Measurements from ENCODE around the gene ZNF140. TPM values are rescaled to one million over a fixed set of nuclear protein-coding genes. Genes with fewer than 3 reads are reported as not detected.
A peak's percentile ranks its signal among the peaks of the same experiment; 100 is the strongest.

ZNF140 gene
- total and polyA plus RNA-seq, 2 donors (not counting 3 experiments of a cell fraction or from before 2014, with no cell fraction given): 8.9 to 11.9 TPM

DNA sequence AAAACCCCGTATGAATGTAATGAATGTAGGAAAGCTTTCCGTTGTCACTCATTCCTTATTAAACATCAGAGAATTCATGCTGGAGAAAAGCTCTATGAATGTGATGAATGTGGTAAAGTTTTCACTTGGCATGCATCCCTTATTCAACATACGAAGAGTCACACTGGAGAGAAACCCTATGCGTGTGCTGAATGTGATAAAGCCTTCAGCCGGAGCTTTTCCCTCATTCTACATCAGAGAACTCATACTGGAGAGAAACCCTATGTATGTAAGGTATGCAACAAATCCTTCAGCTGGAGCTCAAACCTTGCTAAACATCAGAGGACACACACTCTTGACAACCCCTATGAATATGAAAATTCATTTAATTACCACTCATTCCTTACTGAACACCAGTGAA lies 25.5 kb downstream of the ZNF140 start:
- intact Hi-C loops (cut with micrococcal nuclease): no loop called here
- Histone ChIP-seq H3K4me2 (ENCODE audit: insufficient read depth, low read length) (no peak overlapping the region), H3K9me1 (replicated peaks; ENCODE audit: control insufficient read depth, extremely low read depth, insufficient read depth, low read length) (no peaks in the 10 kb centered on the region), H3K36me3 (ENCODE audit: control insufficient read depth in 2 of 2, extremely low read depth in 1 of 2, insufficient read depth in 2 of 2, low read length in 2 of 2) (peaks cover 9 to 10% of the 10 kb centered on the region in 2 experiments), H3K27ac (ENCODE audit: insufficient read depth, low read depth, low read length) (no peak overlapping the region), H2AFZ (ENCODE audit: low read depth, low read length) (no peak overlapping the region), H3K4me3 (replicated peaks in 1 of 3; ENCODE audit: insufficient read depth in 1 of 3, low read depth in 1 of 3, low read length in 3 of 3) (no peak overlapping the region), H3K27me3 (ENCODE audit: control insufficient read depth in 2 of 2, insufficient read depth in 2 of 2, low read length in 2 of 2) (no peaks in the 10 kb centered on the region), H4K20me1 (replicated peaks; ENCODE audit: control insufficient read depth, extremely low read depth, insufficient read depth, low read length) (no peaks in the 10 kb centered on the region), H3K79me2 (ENCODE audit: control insufficient read depth, insufficient read depth, low read length) (no peaks in the 10 kb centered on the region), H3K9me3 (replicated peaks; ENCODE audit: control insufficient read depth, insufficient read depth, low read length) (peaks cover 33% of the 10 kb centered on the region), H3K4me1 (ENCODE audit: control insufficient read depth, extremely low read depth, insufficient read depth, low read length) (no peaks in the 10 kb centered on the region), H3K9ac (replicated peaks; ENCODE audit: extremely low read depth, insufficient read depth, low read length) (no peak overlapping the region)
- TF ChIP-seq POLR2AphosphoS5 (IDR thresholded peaks at IDR 0.05; ENCODE audit: insufficient read depth, low read depth, low read length) (no peak), POLR2A (IDR thresholded peaks at IDR 0.05; ENCODE audit: low read depth, low read length) (no peak), GATA2 (IDR thresholded peaks at IDR 0.05; ENCODE audit: insufficient read depth, insufficient read length, low read depth, low read length) (no peak), FOS (IDR thresholded peaks at IDR 0.05; ENCODE audit: borderline replicate concordance, insufficient read depth, low read length) (no peak), MYC (IDR thresholded peaks at IDR 0.05; ENCODE audit: low read depth, low read length) (no peak)
- TF ChIP-seq, protein P1, sequence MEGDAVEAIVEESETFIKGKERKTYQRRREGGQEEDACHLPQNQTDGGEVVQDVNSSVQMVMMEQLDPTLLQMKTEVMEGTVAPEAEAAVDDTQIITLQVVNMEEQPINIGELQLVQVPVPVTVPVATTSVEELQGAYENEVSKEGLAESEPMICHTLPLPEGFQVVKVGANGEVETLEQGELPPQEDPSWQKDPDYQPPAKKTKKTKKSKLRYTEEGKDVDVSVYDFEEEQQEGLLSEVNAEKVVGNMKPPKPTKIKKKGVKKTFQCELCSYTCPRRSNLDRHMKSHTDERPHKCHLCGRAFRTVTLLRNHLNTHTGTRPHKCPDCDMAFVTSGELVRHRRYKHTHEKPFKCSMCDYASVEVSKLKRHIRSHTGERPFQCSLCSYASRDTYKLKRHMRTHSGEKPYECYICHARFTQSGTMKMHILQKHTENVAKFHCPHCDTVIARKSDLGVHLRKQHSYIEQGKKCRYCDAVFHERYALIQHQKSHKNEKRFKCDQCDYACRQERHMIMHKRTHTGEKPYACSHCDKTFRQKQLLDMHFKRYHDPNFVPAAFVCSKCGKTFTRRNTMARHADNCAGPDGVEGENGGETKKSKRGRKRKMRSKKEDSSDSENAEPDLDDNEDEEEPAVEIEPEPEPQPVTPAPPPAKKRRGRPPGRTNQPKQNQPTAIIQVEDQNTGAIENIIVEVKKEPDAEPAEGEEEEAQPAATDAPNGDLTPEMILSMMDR (IDR thresholded peaks at IDR 0.05; ENCODE audit: extremely low read depth in 1 of 2, insufficient read depth in 1 of 2, low read depth in 1 of 2, low read length in 2 of 2): no peak
- FAIRE-seq (no peak), DNase-seq (ENCODE audit: low read depth, low spot score) (peak; percentile 18)
- no TSS peak for BruUV-seq (replicated peaks)
- ChIA-PET POLR2A (no interaction called here), CTCF (no interaction called here)
- dilution Hi-C loops (cut with MboI; ENCODE audit: extremely low pct_ligation_motif_present, low sequenced_read_pairs): no loop called here

DNA sequence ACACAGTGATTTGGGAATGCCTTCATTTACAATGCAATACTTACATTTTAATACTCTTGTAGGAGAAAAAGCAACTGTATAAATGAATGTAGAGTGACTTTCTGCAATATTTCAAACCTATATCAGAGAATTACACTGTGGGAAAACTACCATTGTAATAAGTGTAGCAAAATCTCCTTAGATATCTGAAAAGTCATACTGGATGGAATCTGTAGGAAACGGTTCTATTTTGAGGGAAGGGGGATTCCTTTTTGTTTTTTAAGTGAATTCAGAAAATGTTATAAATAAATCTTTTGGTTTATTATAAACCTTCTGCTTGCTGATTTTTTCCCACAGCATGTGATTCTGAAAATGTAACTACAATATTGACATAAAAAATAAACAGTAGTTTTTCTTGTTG lies 26.4 kb downstream of the ZNF140 start:
- no TSS peak for BruUV-seq (replicated peaks)
- Histone ChIP-seq H3K36me3 (ENCODE audit: control insufficient read depth in 2 of 2, extremely low read depth in 1 of 2, insufficient read depth in 2 of 2, low read length in 2 of 2) (peaks cover 7 to 9% of the 10 kb centered on the region in 2 experiments), H3K27ac (ENCODE audit: insufficient read depth, low read depth, low read length) (no peak overlapping the region), H3K9ac (replicated peaks; ENCODE audit: extremely low read depth, insufficient read depth, low read length) (no peak overlapping the region), H3K79me2 (ENCODE audit: control insufficient read depth, insufficient read depth, low read length) (no peaks in the 10 kb centered on the region), H3K9me3 (replicated peaks; ENCODE audit: control insufficient read depth, insufficient read depth, low read length) (peaks cover 28% of the 10 kb centered on the region), H3K4me2 (ENCODE audit: insufficient read depth, low read length) (no peak overlapping the region), H3K4me1 (ENCODE audit: control insufficient read depth, extremely low read depth, insufficient read depth, low read length) (no peaks in the 10 kb centered on the region), H3K4me3 (replicated peaks in 1 of 3; ENCODE audit: insufficient read depth in 1 of 3, low read depth in 1 of 3, low read length in 3 of 3) (no peak overlapping the region), H3K27me3 (ENCODE audit: control insufficient read depth in 2 of 2, insufficient read depth in 2 of 2, low read length in 2 of 2) (no peaks in the 10 kb centered on the region), H2AFZ (ENCODE audit: low read depth, low read length) (no peak overlapping the region), H4K20me1 (replicated peaks; ENCODE audit: control insufficient read depth, extremely low read depth, insufficient read depth, low read length) (no peaks in the 10 kb centered on the region), H3K9me1 (replicated peaks; ENCODE audit: control insufficient read depth, extremely low read depth, insufficient read depth, low read length) (no peaks in the 10 kb centered on the region)
- intact Hi-C loops (cut with micrococcal nuclease) (no loop called here), dilution Hi-C loops (cut with MboI; ENCODE audit: extremely low pct_ligation_motif_present, low sequenced_read_pairs) (no loop called here)
- FAIRE-seq: no peak
- no peak for DNase-seq (ENCODE audit: low read depth, low spot score)
- CTCF ChIA-PET: no interaction called here
- TF ChIP-seq POLR2A (IDR thresholded peaks at IDR 0.05; ENCODE audit: low read depth, low read length): no peak
- TF ChIP-seq MYC (IDR thresholded peaks at IDR 0.05; ENCODE audit: low read depth, low read length): no peak
- no peak for TF ChIP-seq GATA2 (IDR thresholded peaks at IDR 0.05; ENCODE audit: insufficient read depth, insufficient read length, low read depth, low read length)
- no peak for TF ChIP-seq EZH2 (IDR thresholded peaks at IDR 0.05; ENCODE audit: borderline replicate concordance, low read depth, low read length, severe bottlenecking)
- TF ChIP-seq, protein P2, sequence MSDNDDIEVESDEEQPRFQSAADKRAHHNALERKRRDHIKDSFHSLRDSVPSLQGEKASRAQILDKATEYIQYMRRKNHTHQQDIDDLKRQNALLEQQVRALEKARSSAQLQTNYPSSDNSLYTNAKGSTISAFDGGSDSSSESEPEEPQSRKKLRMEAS (IDR thresholded peaks at IDR 0.05; ENCODE audit: insufficient read depth, insufficient read length): no peak
- POLR2A ChIA-PET: no interaction called here

Measured in endothelial cell of umbilical vein (primary cell).